Stimulated activated CD8-positive, alpha-beta memory T cell treated with anti-CD3 and anti-CD28 coated beads, Interleukin-7, amount 100 ng/mL, for 4 hours (primary cell): ENCODE results near the gene OTULINL.

Source experiments
- DNase-seq, 2 donors: peaks; one replicate each; pipeline ENCODE4 v3.0.0-alpha.2; 2020; ENCODE audit warnings: low read depth in 2 of 2

The OTULINL gene

GRCh38 chr5:14577079-14577725 lies 4.4 kb upstream of the OTULINL start:
- no peak for DNase-seq

- no peak for DNase-seq
Measured at GRCh38 chr5:14577971-14578370, 3.6 kb upstream of the OTULINL start.

- DNase-seq, result no peak
Measured at GRCh38 chr5:14579246-14579645, 2.3 kb upstream of the OTULINL start.

- DNase-seq, result no peak
Measured at GRCh38 chr5:14579731-14580397, 1.7 kb upstream of the OTULINL start.

- no peak for DNase-seq
Measured at GRCh38 chr5:14580398-14581034, 1.1 kb upstream of the OTULINL start.

GRCh38 chr5:14581891-14582796 lies 552 bp downstream of the OTULINL start:
- DNase-seq, result peak; percentile 75 to 78

- DNase-seq, result no peak
Measured at GRCh38 chr5:14582797-14583137, 1.2 kb downstream of the OTULINL start.

GRCh38 chr5:14584848-14585247 lies 3.3 kb downstream of the OTULINL start:
- DNase-seq, result no peak

- DNase-seq, result no peak
Measured at GRCh38 chr5:14587150-14587549, 5.6 kb downstream of the OTULINL start.

- no peak for DNase-seq
Measured at GRCh38 chr5:14588145-14588544, 6.6 kb downstream of the OTULINL start.

GRCh38 chr5:14588758-14589543 lies 7.4 kb downstream of the OTULINL start:
- no peak for DNase-seq

GRCh38 chr5:14590949-14591348 lies 9.4 kb downstream of the OTULINL start:
- DNase-seq, result no peak

- DNase-seq, result no peak
Measured at GRCh38 chr5:14591548-14591947, 10.0 kb downstream of the OTULINL start.

GRCh38 chr5:14593326-14594021 lies 11.9 kb downstream of the OTULINL start:
- no peak for DNase-seq

- no peak for DNase-seq
Measured at GRCh38 chr5:14594378-14595074, 12.9 kb downstream of the OTULINL start.

- no peak for DNase-seq
Measured at GRCh38 chr5:14595189-14595588, 13.6 kb downstream of the OTULINL start.

- no peak for DNase-seq
Measured at GRCh38 chr5:14595891-14596290, 14.3 kb downstream of the OTULINL start.

GRCh38 chr5:14597080-14597479 lies 15.5 kb downstream of the OTULINL start:
- DNase-seq, result no peak

GRCh38 chr5:14598225-14598624 lies 16.6 kb downstream of the OTULINL start:
- DNase-seq, result no peak

GRCh38 chr5:14599476-14600127 lies 18.0 kb downstream of the OTULINL start:
- DNase-seq, result no peak
